ENCODE results near the gene HTR4. TPM values are rescaled to one million over a fixed set of nuclear protein-coding genes. Genes with fewer than 3 reads are reported as not detected.

The HTR4 gene
- total RNA-seq, 1 experiment from 2014 or later = not detected

- Histone ChIP-seq H3K9ac (ENCODE audit: low read length) (no peak overlapping the region), H3K27me3 (ENCODE audit: low read length) (no peaks in the 10 kb centered on the region), H3K27ac (ENCODE audit: low read length) (no peak overlapping the region), H4K20me1 (ENCODE audit: insufficient read depth, low read depth, low read length) (no peaks in the 10 kb centered on the region), H3K9me3 (ENCODE audit: low read length) (no peaks in the 10 kb centered on the region), H3K4me3 (ENCODE audit: low read length) (no peak overlapping the region), H3K79me2 (ENCODE audit: low read length) (no peaks in the 10 kb centered on the region), H3K9me2 (replicated peaks; ENCODE audit: insufficient read depth, low read length) (no peaks in the 10 kb centered on the region), H3K4me1 (ENCODE audit: low read length) (no peaks in the 10 kb centered on the region), H2AFZ (ENCODE audit: low read length) (no peak overlapping the region), H3K4me2 (ENCODE audit: low read depth, low read length, poor library complexity, severe bottlenecking) (no peak overlapping the region), H3K36me3 (ENCODE audit: insufficient read depth, low read length) (no peaks in the 10 kb centered on the region)
- DNase-seq = peak; percentile 81
These were observed 197.1 kb downstream of the HTR4 start for GRCh38 chr5:148457183-148457620.

- Histone ChIP-seq H3K4me3 (ENCODE audit: low read length) (no peak overlapping the region), H3K4me2 (ENCODE audit: low read depth, low read length, poor library complexity, severe bottlenecking) (no peak overlapping the region), H3K9me3 (ENCODE audit: low read length) (no peaks in the 10 kb centered on the region), H3K9me2 (replicated peaks; ENCODE audit: insufficient read depth, low read length) (no peaks in the 10 kb centered on the region), H3K9ac (ENCODE audit: low read length) (no peak overlapping the region), H3K4me1 (ENCODE audit: low read length) (no peaks in the 10 kb centered on the region), H4K20me1 (ENCODE audit: insufficient read depth, low read depth, low read length) (no peaks in the 10 kb centered on the region), H3K27ac (ENCODE audit: low read length) (no peak overlapping the region), H2AFZ (ENCODE audit: low read length) (no peak overlapping the region), H3K36me3 (ENCODE audit: insufficient read depth, low read length) (no peaks in the 10 kb centered on the region), H3K27me3 (ENCODE audit: low read length) (no peaks in the 10 kb centered on the region), H3K79me2 (ENCODE audit: low read length) (no peaks in the 10 kb centered on the region)
- DNase-seq = no peak
These were observed 199.1 kb downstream of the HTR4 start for GRCh38 chr5:148455185-148455584.

- Histone ChIP-seq H3K27me3 (ENCODE audit: low read length) (no peaks in the 10 kb centered on the region), H3K27ac (ENCODE audit: low read length) (no peak overlapping the region), H3K9me3 (ENCODE audit: low read length) (no peaks in the 10 kb centered on the region), H3K4me2 (ENCODE audit: low read depth, low read length, poor library complexity, severe bottlenecking) (no peak overlapping the region), H3K36me3 (ENCODE audit: insufficient read depth, low read length) (no peaks in the 10 kb centered on the region), H3K4me3 (ENCODE audit: low read length) (no peak overlapping the region), H3K79me2 (ENCODE audit: low read length) (no peaks in the 10 kb centered on the region), H3K9ac (ENCODE audit: low read length) (no peak overlapping the region), H3K9me2 (replicated peaks; ENCODE audit: insufficient read depth, low read length) (no peaks in the 10 kb centered on the region), H4K20me1 (ENCODE audit: insufficient read depth, low read depth, low read length) (no peaks in the 10 kb centered on the region), H2AFZ (ENCODE audit: low read length) (no peak overlapping the region), H3K4me1 (ENCODE audit: low read length) (no peaks in the 10 kb centered on the region)
- no peak for DNase-seq
These were observed 199.8 kb downstream of the HTR4 start for GRCh38 chr5:148454576-148454975.

- Histone ChIP-seq H4K20me1 (ENCODE audit: insufficient read depth, low read depth, low read length) (no peaks in the 10 kb centered on the region), H2AFZ (ENCODE audit: low read length) (no peak overlapping the region), H3K27ac (ENCODE audit: low read length) (no peak overlapping the region), H3K9me2 (replicated peaks; ENCODE audit: insufficient read depth, low read length) (no peaks in the 10 kb centered on the region), H3K9me3 (ENCODE audit: low read length) (no peaks in the 10 kb centered on the region), H3K4me3 (ENCODE audit: low read length) (no peak overlapping the region), H3K79me2 (ENCODE audit: low read length) (no peaks in the 10 kb centered on the region), H3K4me1 (ENCODE audit: low read length) (no peaks in the 10 kb centered on the region), H3K36me3 (ENCODE audit: insufficient read depth, low read length) (no peaks in the 10 kb centered on the region), H3K4me2 (ENCODE audit: low read depth, low read length, poor library complexity, severe bottlenecking) (no peak overlapping the region), H3K27me3 (ENCODE audit: low read length) (no peaks in the 10 kb centered on the region), H3K9ac (ENCODE audit: low read length) (no peak overlapping the region)
- DNase-seq = no peak
These were observed 201.7 kb downstream of the HTR4 start for GRCh38 chr5:148452499-148453193.

GRCh38 chr5:148446611-148447010 is 207.7 kb downstream of the HTR4 start:
- H3K36me3 ChIP-seq (ENCODE audit: insufficient read depth, low read length) = peaks cover 8% of the 10 kb centered on the region; the same call in 1 of the 2 replicates
- DNase-seq = no peak
- H4K20me1 ChIP-seq (ENCODE audit: insufficient read depth, low read depth, low read length) = no peaks in the 10 kb centered on the region

GRCh38 chr5:148445578-148445977 is 208.7 kb downstream of the HTR4 start:
- no peak for DNase-seq
- Histone ChIP-seq H3K27ac (ENCODE audit: low read length) (no peak overlapping the region), H3K9me3 (ENCODE audit: low read length) (no peaks in the 10 kb centered on the region), H3K4me1 (ENCODE audit: low read length) (peaks cover 7% of the 10 kb centered on the region), H3K79me2 (ENCODE audit: low read length) (no peaks in the 10 kb centered on the region), H3K9ac (ENCODE audit: low read length) (no peak overlapping the region), H3K4me2 (ENCODE audit: low read depth, low read length, poor library complexity, severe bottlenecking) (no peak overlapping the region), H4K20me1 (ENCODE audit: insufficient read depth, low read depth, low read length) (no peaks in the 10 kb centered on the region), H3K4me3 (ENCODE audit: low read length) (no peak overlapping the region), H2AFZ (ENCODE audit: low read length) (no peak overlapping the region), H3K9me2 (replicated peaks; ENCODE audit: insufficient read depth, low read length) (no peaks in the 10 kb centered on the region), H3K36me3 (ENCODE audit: insufficient read depth, low read length) (peaks cover 12% of the 10 kb centered on the region; the same call in 1 of the 2 replicates), H3K27me3 (ENCODE audit: low read length) (no peaks in the 10 kb centered on the region)

More at GRCh38 chr5:148446611-148447010, 207.7 kb downstream of the HTR4 start:
- Histone ChIP-seq H3K9ac (ENCODE audit: low read length) (no peak overlapping the region), H3K27ac (ENCODE audit: low read length) (no peak overlapping the region), H2AFZ (ENCODE audit: low read length) (no peak overlapping the region), H3K9me2 (replicated peaks; ENCODE audit: insufficient read depth, low read length) (no peaks in the 10 kb centered on the region), H3K4me3 (ENCODE audit: low read length) (no peak overlapping the region), H3K9me3 (ENCODE audit: low read length) (no peaks in the 10 kb centered on the region), H3K27me3 (ENCODE audit: low read length) (no peaks in the 10 kb centered on the region), H3K4me2 (ENCODE audit: low read depth, low read length, poor library complexity, severe bottlenecking) (no peak overlapping the region), H3K79me2 (ENCODE audit: low read length) (no peaks in the 10 kb centered on the region), H3K4me1 (ENCODE audit: low read length) (peaks cover 7% of the 10 kb centered on the region)

- peak; percentile 87 for DNase-seq
These were observed 210.3 kb downstream of the HTR4 start for GRCh38 chr5:148443998-148444397.

GRCh38 chr5:148443241-148443640 is 211.1 kb downstream of the HTR4 start:
- Histone ChIP-seq H3K9ac (ENCODE audit: low read length) (no peak overlapping the region), H3K79me2 (ENCODE audit: low read length) (no peaks in the 10 kb centered on the region), H2AFZ (ENCODE audit: low read length) (no peak overlapping the region), H3K9me3 (ENCODE audit: low read length) (no peaks in the 10 kb centered on the region), H3K4me2 (ENCODE audit: low read depth, low read length, poor library complexity, severe bottlenecking) (no peak overlapping the region), H3K9me2 (replicated peaks; ENCODE audit: insufficient read depth, low read length) (no peaks in the 10 kb centered on the region), H3K4me1 (ENCODE audit: low read length) (peaks cover 7% of the 10 kb centered on the region), H3K27ac (ENCODE audit: low read length) (no peak overlapping the region), H3K27me3 (ENCODE audit: low read length) (no peaks in the 10 kb centered on the region), H3K4me3 (ENCODE audit: low read length) (no peak overlapping the region), H3K36me3 (ENCODE audit: insufficient read depth, low read length) (peaks cover 23% of the 10 kb centered on the region), H4K20me1 (ENCODE audit: insufficient read depth, low read depth, low read length) (no peaks in the 10 kb centered on the region)
- DNase-seq = no peak

More at GRCh38 chr5:148443998-148444397, 210.3 kb downstream of the HTR4 start:
- Histone ChIP-seq H3K27ac (ENCODE audit: low read length) (no peak overlapping the region), H2AFZ (ENCODE audit: low read length) (no peak overlapping the region), H3K27me3 (ENCODE audit: low read length) (no peaks in the 10 kb centered on the region), H3K4me2 (ENCODE audit: low read depth, low read length, poor library complexity, severe bottlenecking) (no peak overlapping the region), H3K4me3 (ENCODE audit: low read length) (no peak overlapping the region), H3K9me3 (ENCODE audit: low read length) (no peaks in the 10 kb centered on the region), H3K36me3 (ENCODE audit: insufficient read depth, low read length) (peaks cover 21% of the 10 kb centered on the region), H4K20me1 (ENCODE audit: insufficient read depth, low read depth, low read length) (no peaks in the 10 kb centered on the region), H3K9me2 (replicated peaks; ENCODE audit: insufficient read depth, low read length) (no peaks in the 10 kb centered on the region), H3K79me2 (ENCODE audit: low read length) (no peaks in the 10 kb centered on the region), H3K4me1 (ENCODE audit: low read length) (peaks cover 7% of the 10 kb centered on the region), H3K9ac (ENCODE audit: low read length) (no peak overlapping the region)
